Islet of Langerhans (tissue), 1 donor: Measurements from ENCODE around the gene ZNF446.
"Not testable (repeated sequence)": the region's sequence is repeated elsewhere in the genome, so short reads cannot be mapped to it uniquely, and the experiment has no call there.

Experiments
- FAIRE-seq: peaks from one replicate; lab custom pipeline; 2011; peaks lifted over from hg19 to GRCh38; lab: Jason Lieb, UNC

ZNF446 gene

GRCh38 chr19:58470837-58471543 is 5.2 kb upstream of the ZNF446 start:
- FAIRE-seq, result not testable (repeated sequence)

GRCh38 chr19:58471736-58472135 is 4.4 kb upstream of the ZNF446 start:
- FAIRE-seq, result no peak

GRCh38 chr19:58473775-58474174 is 2.4 kb upstream of the ZNF446 start:
- FAIRE-seq, result no peak

- no peak for FAIRE-seq
Observed at GRCh38 chr19:58474291-58474996, 1.7 kb upstream of the ZNF446 start.

GRCh38 chr19:58474997-58475713 is 997 bp upstream of the ZNF446 start:
- FAIRE-seq, result no peak

- peak; percentile 33 for FAIRE-seq
Observed at GRCh38 chr19:58476498-58477015, 405 bp downstream of the ZNF446 start.

- FAIRE-seq, result no peak
Observed at GRCh38 chr19:58477130-58477529, 978 bp downstream of the ZNF446 start.

GRCh38 chr19:58477871-58478270 is 1.7 kb downstream of the ZNF446 start:
- no peak for FAIRE-seq

GRCh38 chr19:58479303-58479702 is 3.2 kb downstream of the ZNF446 start:
- FAIRE-seq, result no peak

- FAIRE-seq, result no peak
Observed at GRCh38 chr19:58479736-58480480, 3.8 kb downstream of the ZNF446 start.

- FAIRE-seq, result no peak
Observed at GRCh38 chr19:58480481-58480830, 4.3 kb downstream of the ZNF446 start.

GRCh38 chr19:58480831-58481230 is 4.7 kb downstream of the ZNF446 start:
- FAIRE-seq, result no peak

GRCh38 chr19:58482372-58482771 is 6.2 kb downstream of the ZNF446 start:
- no peak for FAIRE-seq

- FAIRE-seq, result no peak
Observed at GRCh38 chr19:58483776-58484175, 7.6 kb downstream of the ZNF446 start.

GRCh38 chr19:58484349-58484748 is 8.2 kb downstream of the ZNF446 start:
- FAIRE-seq, result not testable (repeated sequence)

GRCh38 chr19:58491393-58491792 is 15.2 kb downstream of the ZNF446 start:
- no peak for FAIRE-seq

GRCh38 chr19:58492265-58492664 is 16.1 kb downstream of the ZNF446 start:
- no peak for FAIRE-seq

- FAIRE-seq, result no peak
Observed at GRCh38 chr19:58497634-58498170, 21.6 kb downstream of the ZNF446 start.

GRCh38 chr19:58498316-58499020 is 22.3 kb downstream of the ZNF446 start:
- FAIRE-seq, result no peak

GRCh38 chr19:58499021-58499927 is 23.1 kb downstream of the ZNF446 start:
- no peak for FAIRE-seq
